Muscle of leg (tissue), 11 donors: ENCODE data around the gene HIBADH. TPM values are rescaled to one million over a fixed set of nuclear protein-coding genes. Genes with fewer than 3 reads are reported as not detected.

Experiments used
- DNase-seq: peaks from one replicate; pipeline ENCODE4 v3.0.0; 2013
- H3K27ac ChIP-seq: one replicate; pipeline ENCODE4 v1.5.1; 2013; ENCODE audit warnings: mild to moderate bottlenecking, low read length, control low read depth
- H3K27me3 ChIP-seq: one replicate; pipeline ENCODE4 v1.6.1; 2013; ENCODE audit warnings: low read length; ENCODE audit not compliant: control insufficient read depth, insufficient read depth
- H3K36me3 ChIP-seq: one replicate; pipeline ENCODE4 v1.6.1; 2013; ENCODE audit warnings: low read length; ENCODE audit not compliant: control insufficient read depth, insufficient read depth
- H3K4me1 ChIP-seq: one replicate; pipeline ENCODE4 v1.6.1; 2013; ENCODE audit warnings: low read length; ENCODE audit not compliant: control insufficient read depth, insufficient read depth
- H3K4me3 ChIP-seq: one replicate; pipeline ENCODE4 v1.5.1; 2013; ENCODE audit warnings: low read length, control low read depth
- H3K9me3 ChIP-seq: replicated peaks from 2 replicates; pipeline ENCODE4 v1.6.1; 2013; ENCODE audit warnings: low read depth, low read length; ENCODE audit not compliant: control insufficient read depth
- WGBS: methylation state at CpG from one replicate; pipeline ENCODE4 v1.1.5; 2013; ENCODE audit warnings: missing lambda C conversion rate; ENCODE audit not compliant: insufficient coverage; 5-methylcytosine and 5-hydroxymethylcytosine counted together
- polyA plus RNA-seq, 8 donors: library from polyadenylated mRNA; unstranded; fragments of 120-200 nt; gene quantifications; one replicate each; pipeline versions ENCODE4 v1.2.1 to v1.2.3, GENCODE V29; 2013; ENCODE audit warnings: inconsistent platforms in 1 of 8, low replicate concordance in 1 of 8; ENCODE audit not compliant: insufficient read length in 8 of 8, insufficient read depth in 1 of 8
- total RNA-seq: library from RNA; stranded (reverse); fragments of 120-200 nt; gene quantifications from one replicate; pipeline ENCODE4 v1.2.4, GENCODE V29; 2013

Gene HIBADH
- total and polyA plus RNA-seq, 9 donors = 24.0 to 29.5 (median 24.9) TPM

- no CpG with 5 or more reads among the region's 2 CpGs for WGBS
- Histone ChIP-seq H3K9me3 (no peaks in the 10 kb centered on the region), H3K27ac (no peak overlapping the region), H3K4me3 (no peak overlapping the region), H3K27me3 (no peaks in the 10 kb centered on the region), H3K4me1 (no peaks in the 10 kb centered on the region), H3K36me3 (no peaks in the 10 kb centered on the region)
- no peak for DNase-seq
These were observed 37.1 kb upstream of the HIBADH start for GRCh38 chr7:27699751-27700150.

GRCh38 chr7:27697861-27698430 lies 35.3 kb upstream of the HIBADH start:
- WGBS = 52% methylated on average over 2 of the region's 3 CpGs
- DNase-seq = peak; percentile 53
- Histone ChIP-seq H3K27me3 (no peaks in the 10 kb centered on the region), H3K4me3 (no peak overlapping the region), H3K4me1 (no peaks in the 10 kb centered on the region), H3K9me3 (no peaks in the 10 kb centered on the region), H3K27ac (no peak overlapping the region), H3K36me3 (no peaks in the 10 kb centered on the region)

GRCh38 chr7:27695096-27695495 lies 32.4 kb upstream of the HIBADH start:
- no peaks in the 10 kb centered on the region for H3K36me3 ChIP-seq
- H3K4me3 ChIP-seq = no peak overlapping the region
- 96% methylated on average over 2 of the region's 4 CpGs for WGBS
- no peaks in the 10 kb centered on the region for H3K9me3 ChIP-seq
- H3K4me1 ChIP-seq = no peaks in the 10 kb centered on the region
- no peak overlapping the region for H3K27ac ChIP-seq
- no peaks in the 10 kb centered on the region for H3K27me3 ChIP-seq
- no peak for DNase-seq

- no peak overlapping the region for H3K27ac ChIP-seq
- peak; percentile 46 for DNase-seq
- no peaks in the 10 kb centered on the region for H3K9me3 ChIP-seq
These were observed 31.1 kb upstream of the HIBADH start for GRCh38 chr7:27693794-27694193.

GRCh38 chr7:27690649-27691048 lies 28.0 kb upstream of the HIBADH start:
- H3K4me3 ChIP-seq = no peak overlapping the region
- no peaks in the 10 kb centered on the region for H3K27me3 ChIP-seq
- no peak overlapping the region for H3K27ac ChIP-seq
- no peaks in the 10 kb centered on the region for H3K4me1 ChIP-seq
- no peak for DNase-seq
- H3K9me3 ChIP-seq = no peaks in the 10 kb centered on the region
- H3K36me3 ChIP-seq = no peaks in the 10 kb centered on the region

More at GRCh38 chr7:27693794-27694193, 31.1 kb upstream of the HIBADH start:
- 40% methylated on average over 1 of the region's 3 CpGs for WGBS
- no peak overlapping the region for H3K4me3 ChIP-seq
- H3K4me1 ChIP-seq = no peaks in the 10 kb centered on the region
- no peaks in the 10 kb centered on the region for H3K36me3 ChIP-seq
- H3K27me3 ChIP-seq = no peaks in the 10 kb centered on the region

- Histone ChIP-seq H3K36me3 (no peaks in the 10 kb centered on the region), H3K9me3 (no peaks in the 10 kb centered on the region), H3K4me1 (no peaks in the 10 kb centered on the region), H3K27me3 (no peaks in the 10 kb centered on the region), H3K27ac (no peak overlapping the region), H3K4me3 (no peak overlapping the region)
- no CpG with 5 or more reads among the region's 1 CpG for WGBS
- DNase-seq = peak; percentile 40
These were observed 27.0 kb upstream of the HIBADH start for GRCh38 chr7:27689591-27690164.

- WGBS = 36% methylated on average over 1 of the region's 1 CpG
- H3K27ac ChIP-seq = no peak overlapping the region
- no peaks in the 10 kb centered on the region for H3K4me1 ChIP-seq
- H3K36me3 ChIP-seq = no peaks in the 10 kb centered on the region
- H3K27me3 ChIP-seq = no peaks in the 10 kb centered on the region
- no peak overlapping the region for H3K4me3 ChIP-seq
- no peaks in the 10 kb centered on the region for H3K9me3 ChIP-seq
- DNase-seq = peak; percentile 67
These were observed 26.5 kb upstream of the HIBADH start for GRCh38 chr7:27689150-27689549.

- no peaks in the 10 kb centered on the region for H3K4me1 ChIP-seq
- no peaks in the 10 kb centered on the region for H3K36me3 ChIP-seq
- WGBS = no CpG with 5 or more reads among the region's 3 CpGs
- DNase-seq = peak; percentile 51
- no peaks in the 10 kb centered on the region for H3K9me3 ChIP-seq
- H3K4me3 ChIP-seq = no peak overlapping the region
- no peak overlapping the region for H3K27ac ChIP-seq
- H3K27me3 ChIP-seq = no peaks in the 10 kb centered on the region
These were observed 26.0 kb upstream of the HIBADH start for GRCh38 chr7:27688646-27689045.

- Histone ChIP-seq H3K4me1 (no peaks in the 10 kb centered on the region), H3K27me3 (no peaks in the 10 kb centered on the region), H3K27ac (no peak overlapping the region), H3K4me3 (no peak overlapping the region), H3K36me3 (no peaks in the 10 kb centered on the region), H3K9me3 (no peaks in the 10 kb centered on the region)
- WGBS = 34% methylated on average over 3 of the region's 4 CpGs
- DNase-seq = peak; percentile 42
These were observed 25.4 kb upstream of the HIBADH start for GRCh38 chr7:27688056-27688455.

- Histone ChIP-seq H3K4me1 (no peaks in the 10 kb centered on the region), H3K36me3 (no peaks in the 10 kb centered on the region), H3K27ac (no peak overlapping the region), H3K9me3 (no peaks in the 10 kb centered on the region), H3K4me3 (no peak overlapping the region), H3K27me3 (no peaks in the 10 kb centered on the region)
- DNase-seq = no peak
These were observed 23.6 kb upstream of the HIBADH start for GRCh38 chr7:27686315-27686714.

- no CpG with 5 or more reads among the region's 2 CpGs for WGBS
These were observed 23.2 kb upstream of the HIBADH start for GRCh38 chr7:27685893-27686292.

More at GRCh38 chr7:27685893-27686292, 23.2 kb upstream of the HIBADH start:
- no peak for DNase-seq
- Histone ChIP-seq H3K27me3 (no peaks in the 10 kb centered on the region), H3K4me3 (no peak overlapping the region), H3K36me3 (no peaks in the 10 kb centered on the region), H3K4me1 (no peaks in the 10 kb centered on the region), H3K9me3 (no peaks in the 10 kb centered on the region), H3K27ac (no peak overlapping the region)
